ENCODE data around the gene HDLBP.

GRCh38 chr2:241263061-241263460 is 52.4 kb downstream of the HDLBP start:
- no peak for TF ChIP-seq EZH2 (IDR thresholded peaks at IDR 0.05; ENCODE audit: insufficient read depth, poor library complexity, severe bottlenecking)
- no peak for TF ChIP-seq EZH2phosphoT487 (IDR thresholded peaks at IDR 0.05; ENCODE audit: insufficient read depth, low read depth)
